Lower leg skin (tissue), 3 donors: ENCODE results near the gene CA5A.

ENCODE experiments used
- CTCF ChIP-seq, 3 donors: fragments of 450-650 bp; IDR thresholded peaks; one replicate each; pipeline ENCODE4 v1.5.1; 2016; ENCODE audit warnings: antibody characterized with exemption in 3 of 3, mild to moderate bottlenecking in 3 of 3, moderate library complexity in 2 of 3
- POLR2A ChIP-seq, 2 donors: fragments of 450-650 bp; IDR thresholded peaks; one replicate each; pipeline ENCODE4 v1.6.1; 2016 to 2017; ENCODE audit warnings: antibody characterized with exemption in 2 of 2, mild to moderate bottlenecking in 1 of 2, moderate library complexity in 1 of 2

GRCh38 chr16:87860553-87861299, 75.6 kb downstream of the CA5A start:
- TF ChIP-seq CTCF (IDR thresholded peaks at IDR 0.05): no peak
- no peak for TF ChIP-seq POLR2A (IDR thresholded peaks at IDR 0.05)
